NCI-H2107 treated with DMSO at 0.1 percent for 48 hours (cell line): ENCODE data around the gene FAM117A.
A peak's percentile ranks its signal among the peaks of the same experiment; 100 is the strongest.
"Not testable (repeated sequence)": the region's sequence is repeated elsewhere in the genome, so short reads cannot be mapped to it uniquely, and the experiment has no call there.

Experiments
- DNase-seq: peaks from one replicate; lab custom pipeline; 2025; ENCODE audit not compliant: unreplicated experiment; lab: John Stamatoyannopoulos, UW

Gene FAM117A

DNA sequence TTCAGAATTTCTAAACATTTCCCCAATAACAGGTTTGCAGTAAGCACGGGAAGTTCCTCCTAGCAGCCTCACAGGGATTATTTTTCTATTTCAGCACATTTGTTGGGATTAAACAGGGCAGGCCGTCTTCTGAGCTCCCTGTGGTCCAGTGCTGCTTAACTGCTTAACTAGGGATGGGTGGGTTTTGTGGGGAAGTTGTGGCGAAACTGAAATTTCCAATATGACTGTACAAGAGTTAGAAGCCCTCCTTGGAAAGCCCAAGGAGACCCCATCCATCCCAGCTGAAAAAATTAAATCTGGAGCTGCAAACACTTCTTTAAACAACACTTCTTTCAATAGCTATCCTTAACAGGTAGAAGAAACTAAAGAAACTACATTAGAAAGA, 22.2 kb downstream of the FAM117A start:
- no peak for DNase-seq

DNA sequence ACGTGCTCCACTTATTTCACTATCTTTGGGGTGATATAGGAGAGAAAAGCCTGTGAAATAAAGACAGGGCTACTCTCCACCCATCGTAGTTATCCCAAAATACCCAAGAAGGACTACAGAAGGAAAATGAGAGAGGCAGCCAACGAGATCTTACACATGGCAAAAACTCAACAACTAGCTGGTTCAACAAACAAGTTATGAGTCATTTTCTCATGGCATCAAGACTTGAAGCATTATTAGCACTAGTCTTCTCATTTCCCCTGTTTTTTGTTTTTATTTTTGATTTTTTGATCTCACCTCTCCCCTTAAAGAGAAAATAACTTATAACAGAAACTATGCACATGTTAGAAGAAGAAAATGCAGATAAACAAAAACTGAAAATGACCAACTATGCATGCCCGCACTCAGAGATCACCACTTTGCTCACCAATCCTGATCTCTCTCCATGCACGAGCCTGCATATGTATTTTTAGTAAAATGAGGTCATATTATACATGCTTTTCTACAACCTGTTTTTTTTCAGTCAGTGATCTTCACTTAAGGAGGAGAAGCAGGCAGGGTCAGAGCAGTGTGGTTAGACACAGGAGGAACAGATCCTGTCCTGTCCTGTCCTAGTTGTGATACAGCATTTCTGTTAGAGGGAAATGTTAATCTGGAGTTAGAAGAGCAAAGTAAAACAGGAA, 22.8 kb downstream of the FAM117A start:
- DNase-seq: no peak

DNA sequence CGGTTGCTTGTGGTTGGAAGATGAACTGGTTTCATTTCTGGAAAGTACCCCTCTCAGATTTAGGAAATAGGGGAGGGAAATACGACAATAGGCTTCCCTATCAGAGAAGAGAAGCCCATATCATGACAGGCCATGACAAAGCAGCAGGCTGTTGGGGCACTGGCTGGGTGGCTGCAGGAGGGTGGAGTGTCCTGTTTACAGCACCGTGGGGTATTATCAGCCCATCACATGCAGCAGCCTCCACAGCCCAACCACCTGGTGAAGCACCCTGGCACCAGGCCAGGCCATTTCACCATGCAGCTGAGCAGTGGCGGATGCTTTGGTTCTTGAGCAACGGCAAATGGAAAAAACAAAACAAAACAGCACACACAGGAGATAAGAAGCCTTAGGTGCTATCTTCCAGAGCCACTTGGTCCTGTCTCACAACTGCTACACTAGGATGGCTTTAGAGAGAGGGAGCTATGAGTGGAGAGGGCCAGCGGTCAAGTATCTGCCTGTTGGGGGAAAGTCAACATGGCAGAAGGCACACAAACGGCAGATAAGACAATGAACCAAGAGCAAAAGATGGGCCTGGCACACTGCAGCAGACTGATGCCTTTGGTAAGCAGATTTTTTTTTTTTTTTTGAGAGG, 24.2 kb downstream of the FAM117A start:
- peak; percentile 79 for DNase-seq

DNA sequence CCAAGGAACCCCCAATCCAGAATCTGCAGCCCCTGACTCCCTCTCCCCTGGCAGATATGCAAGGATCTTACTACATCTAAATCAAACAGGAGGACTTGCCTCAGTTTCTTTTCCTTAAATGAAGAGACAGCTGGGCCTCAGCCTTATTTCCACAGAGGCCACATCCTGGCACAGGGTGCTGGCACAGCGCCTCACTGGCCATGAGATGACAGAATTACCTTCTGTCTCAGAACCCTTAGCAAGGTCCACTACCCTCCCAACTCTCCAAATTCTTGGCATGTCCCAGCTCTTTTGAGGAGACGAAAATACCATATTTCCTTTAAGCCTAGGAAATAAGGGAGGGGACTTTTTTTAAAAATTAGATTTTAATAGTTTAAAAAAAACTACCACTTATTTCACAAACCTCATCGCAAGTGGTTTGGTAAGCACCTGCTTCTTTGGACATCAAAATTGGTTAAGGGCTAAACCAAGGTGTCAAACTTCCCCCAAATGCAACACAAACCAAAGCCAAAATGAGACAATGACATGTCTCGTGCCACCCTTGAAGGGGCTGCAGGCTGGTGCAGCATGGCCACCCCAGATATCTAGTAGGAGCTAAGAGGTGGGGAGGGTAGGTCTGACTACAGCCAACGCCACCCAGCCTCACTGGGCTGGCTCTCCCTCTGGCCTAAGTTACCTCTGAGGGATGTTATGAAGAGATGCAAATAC, 25.3 kb downstream of the FAM117A start:
- no peak for DNase-seq

DNA sequence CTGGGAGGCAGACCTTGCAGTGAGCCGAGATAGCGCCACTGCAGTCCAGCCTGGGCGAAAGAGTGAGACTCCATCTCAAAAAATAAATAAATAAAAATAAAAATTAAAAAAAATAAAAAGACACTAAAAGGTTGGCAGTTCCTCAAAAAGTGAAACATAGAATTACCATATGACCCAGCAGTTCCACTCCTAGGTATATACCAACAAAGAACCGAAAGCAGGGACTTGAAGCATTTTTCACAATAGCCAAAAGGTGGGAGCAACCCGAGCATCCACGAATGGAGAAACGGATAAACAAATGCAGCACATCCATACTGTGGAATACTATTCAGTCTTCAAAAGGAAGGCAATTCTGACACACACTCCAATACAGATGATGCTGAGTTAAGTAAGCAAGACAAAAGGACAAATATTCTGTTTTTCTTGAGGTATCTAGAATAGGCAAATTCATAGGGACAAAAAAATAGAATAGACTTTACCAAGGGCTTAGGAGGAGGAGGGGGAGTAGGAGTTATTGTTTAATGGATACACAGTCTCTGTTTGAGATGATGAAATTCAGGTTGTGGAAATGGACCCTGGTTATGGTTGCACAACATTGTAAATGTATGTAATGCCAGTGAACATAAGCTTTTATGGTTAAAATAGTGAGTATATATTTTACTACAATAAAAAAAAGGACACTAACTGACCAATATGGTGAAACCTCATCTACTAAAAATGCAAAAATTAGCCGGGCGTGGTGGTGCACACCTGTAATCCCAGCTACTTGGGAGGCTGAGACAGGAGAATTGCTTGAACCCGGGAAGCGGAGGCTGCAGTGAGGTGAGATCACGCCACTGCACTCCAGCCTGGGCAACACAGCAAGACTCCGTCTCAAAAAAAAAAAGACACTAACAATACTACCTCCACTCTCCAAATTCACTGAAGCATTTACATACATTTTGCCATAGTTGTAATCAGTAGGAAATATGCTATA, 29.1 kb downstream of the FAM117A start:
- no peak for DNase-seq

DNA sequence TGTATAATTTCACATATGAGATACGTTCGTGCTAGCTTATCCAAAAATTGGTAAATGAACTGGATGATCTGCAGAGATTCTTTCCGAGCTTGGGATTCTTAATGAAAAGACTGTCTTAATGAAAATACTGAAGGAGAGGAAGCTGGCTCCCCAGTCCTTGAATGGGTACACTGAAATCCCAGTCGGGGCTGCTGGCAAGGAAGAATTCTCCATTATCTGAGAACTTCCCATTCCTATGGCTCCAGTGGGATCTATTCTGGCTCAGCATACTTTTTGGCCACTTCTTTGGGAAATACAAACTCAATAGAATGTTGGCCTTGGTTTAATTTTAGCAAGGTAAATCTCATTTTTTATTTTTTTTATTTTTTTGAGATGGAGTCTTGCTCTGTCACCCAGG, 32.5 kb downstream of the FAM117A start:
- DNase-seq: no peak

DNA sequence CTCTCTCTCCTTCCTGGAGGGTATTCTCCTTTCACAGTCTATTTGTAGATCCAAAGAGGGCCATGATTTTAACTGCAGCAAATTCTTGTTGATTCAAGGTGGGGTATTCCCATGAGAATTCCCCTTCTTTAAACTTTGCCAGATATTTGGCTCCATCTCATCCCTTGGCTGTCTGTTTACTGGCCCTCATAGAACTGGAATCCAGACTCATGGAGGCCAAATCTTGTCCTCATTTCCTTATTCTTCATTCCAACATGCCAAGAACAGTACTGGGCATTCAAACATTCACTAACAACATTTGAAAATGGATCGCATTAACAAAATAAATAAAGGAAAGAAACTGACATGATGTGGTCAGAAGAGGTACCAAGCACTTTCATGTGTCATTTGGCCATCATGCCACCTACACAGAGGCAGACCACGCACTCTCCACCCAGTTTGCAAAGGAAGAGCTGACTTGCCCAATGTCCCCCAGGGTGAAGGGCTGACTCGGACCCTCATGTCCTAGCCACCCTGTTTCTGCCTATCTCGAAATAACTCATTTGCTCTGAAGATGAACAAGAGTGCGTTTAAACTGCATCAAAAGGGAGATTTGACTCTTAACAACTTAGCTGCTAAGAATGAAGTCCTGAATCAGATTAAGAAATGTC, 33.0 kb downstream of the FAM117A start:
- no peak for DNase-seq

DNA sequence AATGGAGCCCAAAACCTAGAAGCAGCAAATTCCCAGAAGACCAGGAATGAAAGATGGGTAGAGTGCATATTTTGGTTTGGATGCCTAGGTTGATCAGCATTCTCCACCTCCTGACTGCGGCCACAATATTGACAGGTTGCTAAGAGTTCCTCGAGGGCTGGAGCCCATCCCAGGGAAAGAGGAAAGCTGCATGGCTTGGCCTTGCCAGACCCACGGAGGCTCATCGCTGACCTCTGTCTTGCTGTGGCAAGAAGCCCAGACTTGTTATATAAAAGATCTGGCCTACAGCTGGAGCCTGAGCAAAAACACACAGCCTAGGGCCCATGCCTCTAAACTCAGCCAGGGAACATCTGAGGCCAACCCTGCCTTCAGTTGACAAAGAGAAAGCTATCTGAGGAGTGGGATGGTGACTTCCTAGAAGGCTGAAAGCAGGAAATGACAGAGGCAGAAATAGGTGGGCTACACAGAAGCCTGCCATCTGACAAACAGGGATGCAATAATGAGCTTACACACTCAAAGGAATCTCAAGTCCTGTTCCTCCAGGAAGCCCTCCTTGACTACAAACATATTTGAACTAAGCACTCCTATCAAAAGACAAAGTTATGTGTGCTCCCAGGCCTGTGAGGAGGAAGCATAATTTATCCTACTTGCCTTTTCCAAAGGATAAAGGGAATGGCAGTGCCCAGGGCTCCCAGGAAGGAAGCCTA, 33.7 kb downstream of the FAM117A start:
- DNase-seq: no peak

DNA sequence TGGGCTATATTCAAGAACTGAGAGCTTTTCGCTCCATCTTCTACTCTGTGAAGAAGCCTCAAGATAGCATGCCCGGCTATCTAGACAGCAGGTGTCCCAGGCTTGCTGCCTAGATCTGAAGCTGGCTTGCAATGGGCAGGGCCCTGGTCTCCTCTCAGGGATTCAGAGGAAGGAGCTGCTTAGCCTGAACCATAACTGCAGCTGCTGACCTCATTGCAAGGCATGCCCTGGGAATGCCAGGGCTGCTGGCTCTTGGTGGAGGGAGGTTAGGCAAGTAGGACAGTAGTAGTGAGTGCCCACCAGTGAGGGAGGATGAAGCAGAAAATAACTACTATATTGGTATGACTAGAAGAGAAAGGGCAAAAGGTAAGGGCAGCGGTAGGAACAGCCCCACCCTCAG, 34.9 kb downstream of the FAM117A start:
- no peak for DNase-seq

DNA sequence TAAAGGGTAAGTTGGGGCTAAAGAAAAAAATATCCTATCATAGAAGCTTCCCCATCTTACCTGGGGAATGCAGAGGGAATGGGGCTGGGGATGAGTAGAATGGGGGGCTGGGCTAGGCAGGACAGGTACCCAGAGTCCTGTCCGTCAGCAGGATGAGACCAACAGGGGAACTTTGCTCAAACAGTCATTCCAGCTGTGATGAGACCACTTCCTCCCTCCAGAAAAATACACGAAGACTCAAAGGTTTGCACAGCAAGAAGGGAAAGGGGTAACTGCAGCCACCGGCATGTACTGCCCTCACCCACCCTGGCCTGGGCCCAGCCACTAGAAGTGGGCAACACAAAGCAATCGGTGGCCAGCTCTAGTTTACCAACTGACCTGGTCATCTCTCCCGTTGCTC, 35.5 kb downstream of the FAM117A start:
- DNase-seq: no peak

DNA sequence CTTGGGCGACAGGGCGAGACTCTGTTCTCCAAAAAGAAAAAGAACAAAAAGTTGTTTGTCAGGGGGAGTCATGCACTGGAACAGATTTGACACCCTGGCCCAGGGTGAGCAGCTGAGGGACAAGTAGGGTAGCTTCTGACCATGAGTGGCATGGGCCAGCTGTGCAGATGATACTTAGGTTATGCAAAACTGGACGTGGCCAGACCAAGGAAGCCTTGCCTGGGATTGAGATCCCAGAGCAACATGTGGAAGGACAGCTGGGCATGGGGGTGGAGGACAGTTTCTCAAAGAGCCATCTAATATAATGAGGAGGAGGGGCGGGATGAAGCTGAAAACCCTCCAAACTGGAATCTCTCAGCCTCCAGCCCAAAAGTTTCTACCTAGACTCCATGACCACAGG, 36.6 kb downstream of the FAM117A start:
- no peak for DNase-seq

DNA sequence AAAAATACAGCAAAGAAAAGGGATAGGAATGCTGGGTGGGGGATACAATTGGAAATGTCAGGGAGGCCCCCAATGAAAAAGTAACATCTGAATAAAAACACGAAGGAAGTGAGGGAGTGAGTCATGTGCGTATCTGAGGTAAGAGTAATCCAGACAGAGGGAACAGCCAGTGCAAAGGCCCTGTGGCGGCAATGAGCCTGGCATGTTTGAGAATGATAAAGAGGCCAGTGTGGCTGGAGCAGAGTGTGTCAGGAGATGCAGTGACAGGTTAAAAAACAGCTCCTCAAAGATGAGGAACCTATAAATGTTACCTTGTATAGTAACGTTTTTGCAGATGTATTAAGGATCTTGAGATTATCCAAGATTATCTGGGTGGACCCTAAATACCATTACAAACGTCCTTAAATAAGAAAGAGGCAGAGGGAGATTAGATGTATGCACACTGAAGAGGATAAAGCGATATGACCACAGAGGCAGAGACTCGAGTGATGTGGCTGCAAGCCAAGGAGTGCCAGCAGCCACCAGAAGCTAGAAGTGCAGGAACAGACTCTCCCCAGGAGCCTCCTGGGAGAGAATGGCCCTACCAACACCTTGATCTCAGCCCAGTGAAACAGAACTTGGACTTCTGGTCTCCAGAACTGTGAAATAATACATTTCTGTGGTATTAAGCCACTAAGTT, 38.3 kb downstream of the FAM117A start:
- no peak for DNase-seq

DNA sequence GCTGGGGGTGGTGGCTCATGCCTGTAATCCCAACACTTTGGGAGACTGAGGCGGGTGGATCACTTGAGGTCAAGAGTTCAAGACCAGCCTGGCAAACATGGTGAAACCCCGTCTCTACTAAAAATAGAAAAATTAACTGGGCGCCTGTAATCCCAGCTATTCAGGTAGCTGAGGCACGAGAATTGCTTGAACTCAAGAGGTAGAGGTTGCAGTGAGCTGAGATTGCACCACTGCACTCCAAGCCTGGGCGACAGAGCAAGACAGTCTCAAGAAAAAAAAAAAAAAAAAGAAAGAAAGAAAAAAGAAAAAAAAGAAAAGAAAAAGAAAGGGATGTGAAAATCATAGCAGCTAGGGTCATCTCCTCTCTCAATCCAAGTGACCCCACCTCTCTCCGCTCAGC, 39.4 kb downstream of the FAM117A start:
- DNase-seq: not testable (repeated sequence)

DNA sequence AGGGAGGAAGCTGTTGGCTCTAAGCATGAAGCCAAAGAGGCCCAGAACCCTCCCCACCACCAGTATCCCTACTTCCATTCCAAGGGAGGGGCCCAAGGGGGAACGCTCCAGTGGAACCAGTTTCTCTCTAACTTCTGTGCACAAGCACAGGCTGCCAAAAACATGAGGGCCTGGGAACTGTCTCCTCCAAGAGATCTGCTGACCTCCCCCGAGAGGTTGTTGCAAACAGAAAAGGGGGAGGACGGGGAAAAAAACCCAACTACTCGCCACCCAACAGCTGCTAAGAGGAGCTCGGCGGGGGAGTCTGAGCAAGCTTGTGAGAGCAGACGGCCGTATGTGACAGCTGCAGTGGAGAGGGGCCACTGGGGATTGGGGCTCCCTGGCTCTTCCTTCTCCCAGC, 40.5 kb downstream of the FAM117A start:
- no peak for DNase-seq

DNA sequence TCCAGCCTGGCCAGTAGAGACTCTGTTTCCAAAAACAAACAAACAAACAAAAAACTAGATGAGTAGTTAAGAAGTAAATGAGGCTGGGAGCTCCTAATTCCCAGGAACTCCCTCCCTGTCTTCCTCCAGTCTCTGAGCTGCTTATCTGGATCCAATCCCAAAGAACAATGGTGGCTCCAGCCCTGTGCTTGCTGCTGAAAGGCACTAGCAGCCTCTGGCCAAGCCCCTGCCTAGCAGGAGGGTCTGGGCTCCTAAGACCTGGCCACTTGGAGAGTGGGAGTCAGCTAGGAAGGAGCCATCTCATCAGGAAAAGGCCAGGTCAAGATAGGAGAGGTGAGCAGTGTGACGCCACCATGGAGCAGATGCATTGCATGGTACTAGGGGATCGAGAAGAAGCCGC, 41.9 kb downstream of the FAM117A start:
- DNase-seq: no peak

DNA sequence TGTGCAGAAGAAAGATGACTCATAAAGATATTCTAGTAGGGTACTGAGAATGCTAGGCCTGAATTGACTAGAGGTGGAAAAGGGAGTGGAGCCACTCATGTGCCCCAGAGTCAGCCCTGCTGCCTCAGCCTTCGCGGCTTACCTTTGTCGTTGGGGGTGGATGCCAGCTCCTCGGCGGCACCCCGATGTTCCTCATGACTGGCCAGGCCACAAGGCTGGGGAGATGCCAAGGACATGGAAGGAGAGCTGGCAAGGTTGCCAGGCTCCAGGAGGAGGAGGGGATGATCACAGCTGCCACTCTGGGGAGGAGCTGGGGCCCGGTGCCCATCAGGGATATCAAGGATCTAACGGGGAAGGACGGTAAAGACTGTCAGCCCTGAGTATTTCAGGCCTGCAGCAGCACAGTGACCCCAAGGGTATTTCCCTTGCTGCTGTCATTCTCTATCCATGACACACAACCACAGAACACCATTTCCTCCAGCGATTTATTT, 46.5 kb downstream of the FAM117A start:
- DNase-seq: no peak

DNA sequence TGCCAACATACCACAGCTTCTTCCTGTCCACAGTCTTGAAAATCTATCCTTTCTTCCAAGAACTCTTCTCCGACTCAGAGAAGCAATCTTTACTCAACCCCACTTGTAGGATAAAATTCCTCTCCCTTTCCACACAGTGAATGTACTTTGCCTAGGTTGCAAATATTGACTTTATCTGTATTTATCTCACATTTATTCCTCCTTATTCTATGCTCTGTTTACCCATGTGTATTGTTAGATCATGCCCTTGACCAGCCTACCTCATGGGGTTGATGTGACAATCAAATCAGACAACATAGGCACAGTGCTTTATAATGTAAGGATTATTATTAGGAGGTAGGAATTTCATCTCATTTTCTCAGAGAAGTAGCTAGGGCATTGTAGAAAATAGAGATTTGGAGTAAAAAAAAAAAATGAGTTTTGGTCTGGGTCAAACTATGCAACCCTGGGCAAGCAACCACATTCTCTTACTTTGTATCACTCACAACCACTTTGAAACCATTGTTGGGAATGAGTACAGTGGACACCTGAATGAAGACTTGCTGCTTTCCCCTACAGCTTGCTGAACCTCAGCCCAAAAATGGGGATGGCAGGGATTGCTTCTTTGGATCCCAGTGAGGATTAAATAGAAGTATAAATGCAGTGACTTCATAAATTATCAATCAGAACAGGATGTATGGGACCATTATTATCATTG, 47.1 kb downstream of the FAM117A start:
- DNase-seq: no peak

DNA sequence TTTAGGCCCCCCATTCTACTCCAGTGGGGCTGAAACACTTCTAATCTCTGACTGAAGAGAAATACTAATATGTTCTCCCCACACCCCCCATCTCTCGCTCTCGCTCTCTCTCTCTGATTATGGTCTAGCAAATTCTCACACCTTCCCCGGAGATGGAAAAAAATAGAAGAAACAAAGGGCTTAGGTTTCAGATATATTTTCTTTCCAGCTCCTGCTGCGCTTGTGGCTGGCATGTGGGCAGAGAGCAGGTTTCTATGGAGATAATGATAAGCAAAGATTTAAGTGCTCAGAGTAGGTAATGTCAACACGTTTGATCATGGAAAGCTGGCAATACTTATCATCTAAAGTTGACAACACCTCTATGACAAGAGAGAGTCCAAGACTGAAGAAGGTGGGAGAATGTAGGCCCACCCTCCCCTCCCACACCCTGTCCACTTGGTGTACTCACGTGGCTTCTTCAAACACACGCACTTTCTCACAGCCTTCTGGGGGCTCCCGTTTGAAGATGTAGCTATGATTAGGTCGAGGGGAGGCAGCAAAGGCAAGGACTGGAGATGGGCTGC, 48.1 kb downstream of the FAM117A start:
- peak; percentile 88 for DNase-seq
